ENCODE measurements around the gene GGCT. TPM values are rescaled to one million over a fixed set of nuclear protein-coding genes. Genes with fewer than 3 reads are reported as not detected.

GGCT gene
- total RNA-seq, 4 donors from 2014 or later, result 10.8 to 39.9 (median 17.8) TPM

- Histone ChIP-seq H3K4me1 (peaks cover 65 to 86% (median 81%) of the 10 kb centered on the region in 4 donors), H3K27me3 (no peaks in the 10 kb centered on the region), H3K4me3 (no peak overlapping the region), H3K36me3 (peaks cover 0 to 9% (median 0%) of the 10 kb centered on the region in 4 donors), H3K27ac (replicated peaks in 1 of 4) (peak overlapping the region in 1 of 4 donors; percentile 85), H3K9me3 (no peaks in the 10 kb centered on the region)
- TF ChIP-seq POLR2AphosphoS5 (IDR thresholded peaks at IDR 0.05) (no peak), CTCF (IDR thresholded peaks at IDR 0.05) (no peak), EP300 (IDR thresholded peaks at IDR 0.05) (no peak), POLR2A (IDR thresholded peaks at IDR 0.05; ENCODE audit: low read depth) (no peak)
- intact Hi-C loops (cut with DNase I), result no loop called here
- WGBS, result 69% methylated on average over 6 of the region's 6 CpGs
- DNase-seq (ENCODE audit: extremely low spot score), result no peak
Measured at GRCh38 chr7:30463405-30464145, 41.1 kb downstream of the GGCT start.

GRCh38 chr7:30462179-30462578 lies 42.5 kb downstream of the GGCT start:
- no peak for TF ChIP-seq EP300 (IDR thresholded peaks at IDR 0.05)
- TF ChIP-seq POLR2A (IDR thresholded peaks at IDR 0.05; ENCODE audit: low read depth), result no peak
- no peak for TF ChIP-seq CTCF (IDR thresholded peaks at IDR 0.05)
- no peak for TF ChIP-seq POLR2AphosphoS5 (IDR thresholded peaks at IDR 0.05)
- Histone ChIP-seq H3K9me3 (no peaks in the 10 kb centered on the region), H3K27ac (replicated peaks in 1 of 4) (no peak overlapping the region), H3K4me1 (peaks cover 59 to 85% (median 80%) of the 10 kb centered on the region in 4 donors), H3K27me3 (no peaks in the 10 kb centered on the region), H3K36me3 (peaks cover 0 to 16% (median 0%) of the 10 kb centered on the region in 4 donors), H3K4me3 (no peak overlapping the region)
- intact Hi-C loops (cut with DNase I), result no loop called here
- WGBS, result 73% methylated on average over 1 of the region's 1 CpG
- no peak for DNase-seq (ENCODE audit: extremely low spot score)

- intact Hi-C loops (cut with DNase I), result no loop called here
- Histone ChIP-seq H3K4me3 (peak overlapping the region in 1 of 4 donors; percentile 40), H3K27me3 (no peaks in the 10 kb centered on the region), H3K27ac (replicated peaks in 1 of 4) (peak overlapping the region; percentile 73 to 80 (median 79)), H3K4me1 (peaks cover 40 to 65% (median 61%) of the 10 kb centered on the region in 4 donors), H3K9me3 (no peaks in the 10 kb centered on the region), H3K36me3 (peaks cover 10 to 35% (median 16%) of the 10 kb centered on the region in 4 donors)
- WGBS, result 75% methylated on average over 4 of the region's 4 CpGs
- no peak for DNase-seq (ENCODE audit: extremely low spot score)
- TF ChIP-seq POLR2AphosphoS5 (IDR thresholded peaks at IDR 0.05) (no peak), CTCF (IDR thresholded peaks at IDR 0.05) (no peak), EP300 (IDR thresholded peaks at IDR 0.05) (no peak), POLR2A (IDR thresholded peaks at IDR 0.05; ENCODE audit: low read depth) (no peak)
Measured at GRCh38 chr7:30460246-30460633, 44.4 kb downstream of the GGCT start.

GRCh38 chr7:30459591-30460245 lies 44.9 kb downstream of the GGCT start:
- no peaks in the 10 kb centered on the region for H3K9me3 ChIP-seq
- intact Hi-C loops (cut with DNase I), result loop anchor here (2.0 kb wide), 1 partner anchor 45 kb away; the partner anchor contains the start of gene GGCT
- 22% methylated on average over 9 of the region's 9 CpGs for WGBS
- H3K27ac ChIP-seq (replicated peaks in 1 of 4), result peak overlapping the region; percentile 73 to 80 (median 79)
- H3K36me3 ChIP-seq, result peaks cover 14 to 40% (median 21%) of the 10 kb centered on the region in 4 donors
- H3K4me3 ChIP-seq, result peak overlapping the region in 3 of 4 donors; percentile 19 to 40 (median 25)
- no peak for DNase-seq (ENCODE audit: extremely low spot score)
- TF ChIP-seq POLR2AphosphoS5 (IDR thresholded peaks at IDR 0.05) (peak; percentile 60 to 77), POLR2A (IDR thresholded peaks at IDR 0.05; ENCODE audit: low read depth) (no peak), EP300 (IDR thresholded peaks at IDR 0.05) (peak; percentile 90)
- H3K27me3 ChIP-seq, result no peaks in the 10 kb centered on the region
- peaks cover 36 to 60% (median 56%) of the 10 kb centered on the region in 4 donors for H3K4me1 ChIP-seq

- WGBS, result 35% methylated on average over 1 of the region's 1 CpG
- intact Hi-C loops (cut with DNase I), result loop anchor here (2.0 kb wide), 1 partner anchor 46 kb away; the partner anchor contains the start of gene GGCT
- peaks cover 14 to 52% (median 35%) of the 10 kb centered on the region in 4 donors for H3K36me3 ChIP-seq
- H3K4me3 ChIP-seq, result no peak overlapping the region
- H3K4me1 ChIP-seq, result peaks cover 22 to 52% (median 45%) of the 10 kb centered on the region in 4 donors
- H3K9me3 ChIP-seq, result no peaks in the 10 kb centered on the region
- TF ChIP-seq CTCF (IDR thresholded peaks at IDR 0.05) (no peak), POLR2AphosphoS5 (IDR thresholded peaks at IDR 0.05) (no peak), POLR2A (IDR thresholded peaks at IDR 0.05; ENCODE audit: low read depth) (no peak), EP300 (IDR thresholded peaks at IDR 0.05) (no peak)
- no peaks in the 10 kb centered on the region for H3K27me3 ChIP-seq
- no peak for DNase-seq (ENCODE audit: extremely low spot score)
- H3K27ac ChIP-seq (replicated peaks in 1 of 4), result peak overlapping the region in 2 of 4 donors; percentile 78 to 80
Measured at GRCh38 chr7:30458311-30458710, 46.3 kb downstream of the GGCT start.
